ENCODE results near the gene PDE6H. TPM values are rescaled to one million over a fixed set of nuclear protein-coding genes. Genes with fewer than 3 reads are reported as not detected.

The PDE6H gene
- total and polyA plus RNA-seq, 10 of the 15 experiments (the other 5 are each of a cell fraction or from before 2014, with no cell fraction given) = 0.16 TPM; not detected in 9

DNA sequence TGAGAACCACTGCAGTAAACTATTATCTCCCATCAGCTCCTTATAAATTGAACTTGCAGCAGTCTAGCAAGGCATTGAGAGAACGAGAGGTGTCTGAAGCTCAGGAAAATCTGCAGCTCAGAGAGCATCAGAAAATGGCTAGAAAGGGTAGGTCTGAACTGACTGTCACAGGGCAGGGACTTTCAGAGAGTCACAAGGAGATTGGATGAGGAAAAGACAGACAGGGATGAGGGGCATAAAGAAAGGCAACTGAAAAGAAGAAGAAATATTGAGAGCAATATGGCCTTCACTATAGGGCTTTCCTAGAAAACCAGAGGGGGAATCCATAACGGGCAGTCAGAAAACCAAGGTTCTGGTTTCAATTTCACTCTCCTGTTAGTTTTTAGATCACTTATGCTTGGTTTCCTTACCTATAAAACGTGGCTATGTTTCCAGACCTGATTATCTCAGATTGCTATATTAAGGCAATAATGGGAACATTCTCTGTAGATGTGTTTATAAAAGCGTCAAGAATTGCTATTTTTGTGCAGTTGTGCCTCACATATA is 40.9 kb downstream of the PDE6H start:
- no peak overlapping the region for H3K27ac ChIP-seq (ENCODE audit: control insufficient read depth, insufficient read depth)
- 0 out of 2 replicates have a peak overlapping the region, but pooled peaks have one; percentile 13 for H3K4me2 ChIP-seq (ENCODE audit: control insufficient read depth, insufficient read depth)
- peak; percentile 53 for ATAC-seq
- H3K36me3 ChIP-seq (ENCODE audit: control insufficient read depth in 2 of 2, insufficient read depth in 2 of 2, low read length in 1 of 2) = no peaks in the 10 kb centered on the region
- no peak overlapping the region for H3K9ac ChIP-seq (ENCODE audit: control insufficient read depth, insufficient read depth, low read length)
- in situ Hi-C loops (cut with MboI) = no loop called here
- ChIA-PET RAD21 (ENCODE audit: unreplicated experiment) (no interaction called here), SMC1A (ENCODE audit: uncharacterized antibody, unreplicated experiment) (no interaction called here), CTCF (interaction anchor here (2.3 kb wide), 1 partner anchor 10 kb away, joined by 6 read pairs; no protein-coding TSS in a partner anchor), POLR2A (no interaction called here)
- no peak overlapping the region for H3K4me3 ChIP-seq
- no peaks in the 10 kb centered on the region for H3K27me3 ChIP-seq (replicated peaks in 1 of 2; ENCODE audit: control insufficient read depth in 2 of 2, insufficient read depth in 2 of 2, low read length in 1 of 2)
- H4K20me1 ChIP-seq (ENCODE audit: control insufficient read depth, insufficient read depth) = no peaks in the 10 kb centered on the region
- no peak for TF ChIP-seq EGR1 (IDR thresholded peaks at IDR 0.05; ENCODE audit: borderline replicate concordance in 1 of 2, low read depth in 2 of 2, low read length in 2 of 2)
- no peak for TF ChIP-seq HDAC6 (IDR thresholded peaks at IDR 0.05; ENCODE audit: unreplicated experiment)
- TF ChIP-seq, protein P1, sequence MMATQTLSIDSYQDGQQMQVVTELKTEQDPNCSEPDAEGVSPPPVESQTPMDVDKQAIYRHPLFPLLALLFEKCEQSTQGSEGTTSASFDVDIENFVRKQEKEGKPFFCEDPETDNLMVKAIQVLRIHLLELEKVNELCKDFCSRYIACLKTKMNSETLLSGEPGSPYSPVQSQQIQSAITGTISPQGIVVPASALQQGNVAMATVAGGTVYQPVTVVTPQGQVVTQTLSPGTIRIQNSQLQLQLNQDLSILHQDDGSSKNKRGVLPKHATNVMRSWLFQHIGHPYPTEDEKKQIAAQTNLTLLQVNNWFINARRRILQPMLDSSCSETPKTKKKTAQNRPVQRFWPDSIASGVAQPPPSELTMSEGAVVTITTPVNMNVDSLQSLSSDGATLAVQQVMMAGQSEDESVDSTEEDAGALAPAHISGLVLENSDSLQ (IDR thresholded peaks at IDR 0.05) = no peak
- TF ChIP-seq SMAD5 (IDR thresholded peaks at IDR 0.05; ENCODE audit: low read depth) = no peak
- TF ChIP-seq, protein P2, sequence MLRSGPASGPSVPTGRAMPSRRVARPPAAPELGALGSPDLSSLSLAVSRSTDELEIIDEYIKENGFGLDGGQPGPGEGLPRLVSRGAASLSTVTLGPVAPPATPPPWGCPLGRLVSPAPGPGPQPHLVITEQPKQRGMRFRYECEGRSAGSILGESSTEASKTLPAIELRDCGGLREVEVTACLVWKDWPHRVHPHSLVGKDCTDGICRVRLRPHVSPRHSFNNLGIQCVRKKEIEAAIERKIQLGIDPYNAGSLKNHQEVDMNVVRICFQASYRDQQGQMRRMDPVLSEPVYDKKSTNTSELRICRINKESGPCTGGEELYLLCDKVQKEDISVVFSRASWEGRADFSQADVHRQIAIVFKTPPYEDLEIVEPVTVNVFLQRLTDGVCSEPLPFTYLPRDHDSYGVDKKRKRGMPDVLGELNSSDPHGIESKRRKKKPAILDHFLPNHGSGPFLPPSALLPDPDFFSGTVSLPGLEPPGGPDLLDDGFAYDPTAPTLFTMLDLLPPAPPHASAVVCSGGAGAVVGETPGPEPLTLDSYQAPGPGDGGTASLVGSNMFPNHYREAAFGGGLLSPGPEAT (IDR thresholded peaks at IDR 0.05; ENCODE audit: low read depth) = no peak
- TF ChIP-seq MXI1 (IDR thresholded peaks at IDR 0.05; ENCODE audit: low read depth, low read length) = no peak
- no peak for TF ChIP-seq ZNF24 (IDR thresholded peaks at IDR 0.05)
- TF ChIP-seq NR2F1 (conservative IDR thresholded peaks at IDR 0.05) = no peak
- TF ChIP-seq POLR2AphosphoS2 (IDR thresholded peaks at IDR 0.05; ENCODE audit: low read depth, low read length) = no peak
- DNase-seq (ENCODE audit: low read depth, low spot score) = no peak
- no peak overlapping the region for H2AFZ ChIP-seq (ENCODE audit: control insufficient read depth, low read depth, low read length)
- H3K9me3 ChIP-seq (replicated peaks; ENCODE audit: control insufficient read depth, insufficient read depth, low read length) = no peaks in the 10 kb centered on the region
- H3K79me2 ChIP-seq (ENCODE audit: control insufficient read depth, insufficient read depth, low read length) = no peaks in the 10 kb centered on the region
- FAIRE-seq = no peak
- 8% methylated on average over 4 of the region's 4 CpGs for WGBS (ENCODE audit: insufficient coverage, insufficient replicate concordance, low lambda C conversion rate, missing lambda C conversion rate)
- peaks cover 6% of the 10 kb centered on the region for H3K4me1 ChIP-seq (ENCODE audit: control insufficient read depth, insufficient read depth, low read length)
- no TSS peak for BruUV-seq (replicated peaks)
- intact Hi-C loops (cut with micrococcal nuclease; ENCODE audit: unreplicated experiment) = no loop called here
